ENCODE measurements around the gene MTFR1L. TPM values are rescaled to one million over a fixed set of nuclear protein-coding genes. Genes with fewer than 3 reads are reported as not detected.

MTFR1L gene
- total RNA-seq, 1 donor from 2014 or later = 55.7 TPM

DNA sequence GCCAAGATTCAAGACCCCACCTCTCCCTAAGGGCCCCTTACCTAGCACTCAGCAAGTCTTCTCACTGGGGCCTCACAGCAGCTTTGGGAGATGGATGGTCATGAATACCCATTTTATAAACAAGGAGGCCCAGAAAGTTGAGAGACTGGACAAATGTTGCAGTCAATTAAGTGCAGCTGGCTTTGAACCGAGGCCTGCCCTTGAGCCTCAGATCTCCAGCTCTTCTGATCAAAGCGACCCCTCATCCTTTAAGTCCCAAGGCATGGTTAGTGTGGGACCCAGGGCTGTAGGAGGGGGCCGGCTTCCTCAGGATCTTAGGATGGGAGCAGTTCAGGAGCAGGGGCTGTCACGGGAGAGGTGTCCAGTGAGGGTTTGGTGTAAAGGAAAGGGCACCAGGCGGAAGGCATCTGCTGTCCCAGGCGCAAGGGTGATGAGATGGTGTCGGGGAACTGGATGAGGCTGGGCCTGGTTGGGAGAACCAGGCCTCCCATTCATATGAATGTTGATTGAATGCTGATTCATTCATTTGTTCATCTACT lies 5.1 kb upstream of the MTFR1L start:
- H3K36me3 ChIP-seq = peaks cover 0 to 15% of the 10 kb centered on the region in 2 donors
- peaks cover 28% of the 10 kb centered on the region for H3K4me1 ChIP-seq
- intact Hi-C loops (cut with DNase I) = no loop called here
- H3K9me3 ChIP-seq = no peaks in the 10 kb centered on the region
- H3K4me3 ChIP-seq = no peak overlapping the region
- no peaks in the 10 kb centered on the region for H3K27me3 ChIP-seq
- no peak overlapping the region for H3K27ac ChIP-seq
- TF ChIP-seq, protein P1, sequence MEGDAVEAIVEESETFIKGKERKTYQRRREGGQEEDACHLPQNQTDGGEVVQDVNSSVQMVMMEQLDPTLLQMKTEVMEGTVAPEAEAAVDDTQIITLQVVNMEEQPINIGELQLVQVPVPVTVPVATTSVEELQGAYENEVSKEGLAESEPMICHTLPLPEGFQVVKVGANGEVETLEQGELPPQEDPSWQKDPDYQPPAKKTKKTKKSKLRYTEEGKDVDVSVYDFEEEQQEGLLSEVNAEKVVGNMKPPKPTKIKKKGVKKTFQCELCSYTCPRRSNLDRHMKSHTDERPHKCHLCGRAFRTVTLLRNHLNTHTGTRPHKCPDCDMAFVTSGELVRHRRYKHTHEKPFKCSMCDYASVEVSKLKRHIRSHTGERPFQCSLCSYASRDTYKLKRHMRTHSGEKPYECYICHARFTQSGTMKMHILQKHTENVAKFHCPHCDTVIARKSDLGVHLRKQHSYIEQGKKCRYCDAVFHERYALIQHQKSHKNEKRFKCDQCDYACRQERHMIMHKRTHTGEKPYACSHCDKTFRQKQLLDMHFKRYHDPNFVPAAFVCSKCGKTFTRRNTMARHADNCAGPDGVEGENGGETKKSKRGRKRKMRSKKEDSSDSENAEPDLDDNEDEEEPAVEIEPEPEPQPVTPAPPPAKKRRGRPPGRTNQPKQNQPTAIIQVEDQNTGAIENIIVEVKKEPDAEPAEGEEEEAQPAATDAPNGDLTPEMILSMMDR (IDR thresholded peaks at IDR 0.05) = no peak
- TF ChIP-seq POLR2AphosphoS5 (IDR thresholded peaks at IDR 0.05; ENCODE audit: insufficient read depth in 1 of 2, low read depth in 1 of 2) (no peak), POLR2A (IDR thresholded peaks at IDR 0.05) (no peak)
- no peak for DNase-seq (ENCODE audit: extremely low spot score in 2 of 2)

GRCh38 chr1:25815208-25816111 lies 4.3 kb upstream of the MTFR1L start:
- intact Hi-C loops (cut with DNase I) = no loop called here
- TF ChIP-seq POLR2AphosphoS5 (IDR thresholded peaks at IDR 0.05; ENCODE audit: insufficient read depth in 1 of 2, low read depth in 1 of 2) (no peak), POLR2A (IDR thresholded peaks at IDR 0.05) (no peak)
- TF ChIP-seq, protein P1 (IDR thresholded peaks at IDR 0.05) = no peak
- Histone ChIP-seq H3K27me3 (no peaks in the 10 kb centered on the region), H3K9me3 (no peaks in the 10 kb centered on the region), H3K27ac (no peak overlapping the region), H3K4me1 (peaks cover 26% of the 10 kb centered on the region), H3K36me3 (peaks cover 0 to 7% of the 10 kb centered on the region in 2 donors), H3K4me3 (no peak overlapping the region)
- DNase-seq (ENCODE audit: extremely low spot score in 2 of 2) = no peak

- DNase-seq (ENCODE audit: extremely low spot score in 2 of 2) = no peak
- TF ChIP-seq POLR2AphosphoS5 (IDR thresholded peaks at IDR 0.05; ENCODE audit: insufficient read depth in 1 of 2, low read depth in 1 of 2) = no peak
- no peak for TF ChIP-seq POLR2A (IDR thresholded peaks at IDR 0.05)
- TF ChIP-seq, protein P1 (IDR thresholded peaks at IDR 0.05) = no peak
- peaks cover 0 to 7% of the 10 kb centered on the region in 2 donors for H3K36me3 ChIP-seq
- H3K4me1 ChIP-seq = peaks cover 26% of the 10 kb centered on the region
- no peak overlapping the region for H3K4me3 ChIP-seq
- H3K27ac ChIP-seq = no peak overlapping the region
- no peaks in the 10 kb centered on the region for H3K27me3 ChIP-seq
- intact Hi-C loops (cut with DNase I) = no loop called here
- H3K9me3 ChIP-seq = no peaks in the 10 kb centered on the region
Observed at GRCh38 chr1:25816112-25816718, 3.5 kb upstream of the MTFR1L start.

DNA sequence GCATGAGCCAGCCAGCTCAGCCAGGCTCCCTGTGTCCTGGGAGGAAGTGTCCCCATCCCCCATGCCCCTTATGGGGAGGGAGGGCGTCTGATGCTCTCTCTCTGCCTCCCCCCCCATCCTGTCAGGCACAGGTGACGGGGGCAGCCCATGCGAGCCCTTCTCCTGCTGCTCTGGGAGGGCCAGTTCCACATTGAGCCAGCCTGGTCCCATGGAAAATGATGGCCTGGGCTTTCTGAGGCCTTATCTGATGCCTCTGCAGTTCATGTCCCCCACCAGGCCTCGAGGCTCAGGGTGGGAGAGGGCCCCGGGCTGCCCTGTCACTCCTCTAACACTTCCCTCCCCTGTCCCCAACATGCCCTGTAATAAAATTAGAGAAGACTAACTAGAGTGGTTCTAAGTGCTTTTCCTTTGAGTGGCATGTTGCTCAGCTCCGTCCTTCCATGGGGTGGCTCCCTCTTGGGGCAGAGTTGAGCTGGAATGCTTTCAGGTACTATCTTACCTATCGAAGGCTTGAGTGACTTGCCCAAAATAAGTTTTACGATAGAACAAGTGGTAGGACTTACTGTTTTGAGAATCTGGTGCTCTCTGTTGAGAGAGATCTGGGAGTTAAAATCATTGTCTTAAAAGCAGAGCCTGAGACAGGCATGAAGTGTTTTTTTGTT lies 1.8 kb upstream of the MTFR1L start:
- Histone ChIP-seq H3K4me3 (no peak overlapping the region), H3K36me3 (peaks cover 0 to 7% of the 10 kb centered on the region in 2 donors), H3K4me1 (peaks cover 37% of the 10 kb centered on the region), H3K9me3 (no peaks in the 10 kb centered on the region), H3K27ac (no peak overlapping the region), H3K27me3 (no peaks in the 10 kb centered on the region)
- TF ChIP-seq, protein P1 (IDR thresholded peaks at IDR 0.05) = no peak
- TF ChIP-seq POLR2AphosphoS5 (IDR thresholded peaks at IDR 0.05; ENCODE audit: insufficient read depth in 1 of 2, low read depth in 1 of 2) = no peak
- TF ChIP-seq POLR2A (IDR thresholded peaks at IDR 0.05) = no peak
- no peak for DNase-seq (ENCODE audit: extremely low spot score in 2 of 2)
- intact Hi-C loops (cut with DNase I) = no loop called here

All from vagina (tissue), 2 donors.